Mesodermal cell (in vitro differentiated cells): ENCODE data around the gene CERS6.

Source experiments
- H3K27ac ChIP-seq: 2 replicates; pipeline ENCODE4 v1.7.0; 2013; ENCODE audit warnings: mild to moderate bottlenecking, low read depth, low read length, moderate library complexity; ENCODE audit not compliant: severe bottlenecking
- H3K36me3 ChIP-seq: 2 replicates; pipeline ENCODE4 v1.7.1; 2013; ENCODE audit warnings: mild to moderate bottlenecking, low read length, moderate library complexity; ENCODE audit not compliant: control insufficient read depth, insufficient read depth
- H3K4me1 ChIP-seq: one replicate; pipeline ENCODE4 v1.7.1; 2013; ENCODE audit warnings: mild to moderate bottlenecking, low read length; ENCODE audit not compliant: insufficient read depth, control insufficient read depth, poor library complexity, severe bottlenecking
- H3K4me3 ChIP-seq: 2 replicates; pipeline ENCODE4 v1.7.0; 2013; ENCODE audit warnings: low read length, control low read depth, mild to moderate bottlenecking; ENCODE audit not compliant: insufficient read depth, poor library complexity, severe bottlenecking; ENCODE audit errors: extremely low read depth
- H3K9me3 ChIP-seq: 2 replicates; pipeline ENCODE4 v1.7.1; 2013; ENCODE audit warnings: mild to moderate bottlenecking, low read length, moderate library complexity; ENCODE audit not compliant: control insufficient read depth
- WGBS, 2 experiments: methylation state at CpG; one replicate each; pipeline ENCODE4 v1.1.5; 2013; ENCODE audit warnings: missing lambda C conversion rate in 2 of 2; ENCODE audit not compliant: insufficient coverage in 2 of 2; 5-methylcytosine and 5-hydroxymethylcytosine counted together

Gene CERS6

DNA sequence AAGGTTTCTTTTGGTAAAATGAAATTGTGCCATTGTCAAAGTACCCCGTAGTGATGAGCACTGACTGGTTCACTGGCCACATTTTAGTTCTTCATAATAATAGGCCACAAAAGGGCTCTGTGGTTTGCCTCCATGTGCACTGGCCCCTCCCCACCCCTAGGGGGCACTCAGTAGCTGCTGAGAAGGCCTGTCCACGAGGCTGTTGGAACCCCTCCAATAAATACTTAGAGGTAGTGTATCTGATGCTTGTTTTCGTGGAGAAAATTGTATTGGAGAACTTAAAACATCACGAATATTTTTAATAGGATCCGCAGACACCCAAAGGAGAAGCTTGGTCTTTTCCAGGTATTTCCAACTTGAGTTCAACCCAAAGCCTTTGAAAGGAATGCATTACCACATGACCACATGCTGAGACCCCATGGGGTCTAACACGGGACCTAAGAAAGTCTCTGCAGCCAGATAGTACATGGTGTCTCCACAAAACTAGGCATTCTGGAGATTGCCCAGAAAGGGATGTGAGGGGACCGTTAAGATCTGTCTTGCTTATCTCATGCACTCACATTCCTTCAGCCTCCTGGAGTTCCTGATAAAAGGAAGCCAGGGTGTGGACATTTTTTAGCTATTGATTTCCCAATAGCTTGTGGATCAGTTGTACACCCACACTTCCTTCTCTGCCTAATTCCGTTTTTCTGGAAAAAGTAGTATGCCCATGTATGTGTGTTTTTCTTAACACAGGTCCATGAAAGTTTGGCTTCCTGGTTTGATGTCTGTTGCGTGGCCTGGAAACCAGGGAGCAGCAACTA is 317.8 kb downstream of the CERS6 start:
- WGBS, 2 experiments = 45 to 47% methylated on average over 3 to 4 of the region's 9 CpGs
- Histone ChIP-seq H3K36me3 (peaks cover 8% of the 10 kb centered on the region), H3K9me3 (peaks cover 10% of the 10 kb centered on the region), H3K4me3 (no peak overlapping the region), H3K4me1 (peaks cover 5% of the 10 kb centered on the region), H3K27ac (peak overlapping the region; percentile 64)

DNA sequence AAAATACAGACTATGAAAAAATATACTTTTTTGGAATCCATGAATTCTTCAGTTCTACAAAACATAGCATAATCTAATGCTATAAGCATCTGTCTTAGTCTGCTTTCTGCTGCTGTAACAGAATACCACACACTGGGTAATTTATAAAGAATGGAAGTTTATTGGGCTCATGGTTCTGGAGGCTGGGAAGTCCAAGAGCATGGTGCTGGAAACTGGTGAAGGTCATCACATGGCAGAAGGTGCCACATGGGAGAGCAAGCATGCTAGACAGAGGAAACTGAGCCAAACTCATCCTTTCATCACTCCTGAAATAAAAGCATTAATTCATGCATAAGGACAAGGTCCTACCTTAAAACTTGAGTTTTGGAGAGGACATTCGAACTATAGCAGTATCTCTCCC is 319.8 kb downstream of the CERS6 start:
- Histone ChIP-seq H3K9me3 (peaks cover 10% of the 10 kb centered on the region), H3K36me3 (no peaks in the 10 kb centered on the region), H3K4me3 (no peak overlapping the region), H3K27ac (no peak overlapping the region), H3K4me1 (no peaks in the 10 kb centered on the region)
- 29 to 88% methylated on average over 1 of the region's 1 CpG for WGBS, 2 experiments

GRCh38 chr2:168780669-168781071 is 324.6 kb downstream of the CERS6 start:
- H3K4me3 ChIP-seq = no peak overlapping the region
- H3K27ac ChIP-seq = no peak overlapping the region
- H3K4me1 ChIP-seq = no peaks in the 10 kb centered on the region
- peaks cover 6% of the 10 kb centered on the region for H3K9me3 ChIP-seq
- WGBS, 2 experiments = no CpG with 5 or more reads among the region's 1 CpG
- H3K36me3 ChIP-seq = no peaks in the 10 kb centered on the region

DNA sequence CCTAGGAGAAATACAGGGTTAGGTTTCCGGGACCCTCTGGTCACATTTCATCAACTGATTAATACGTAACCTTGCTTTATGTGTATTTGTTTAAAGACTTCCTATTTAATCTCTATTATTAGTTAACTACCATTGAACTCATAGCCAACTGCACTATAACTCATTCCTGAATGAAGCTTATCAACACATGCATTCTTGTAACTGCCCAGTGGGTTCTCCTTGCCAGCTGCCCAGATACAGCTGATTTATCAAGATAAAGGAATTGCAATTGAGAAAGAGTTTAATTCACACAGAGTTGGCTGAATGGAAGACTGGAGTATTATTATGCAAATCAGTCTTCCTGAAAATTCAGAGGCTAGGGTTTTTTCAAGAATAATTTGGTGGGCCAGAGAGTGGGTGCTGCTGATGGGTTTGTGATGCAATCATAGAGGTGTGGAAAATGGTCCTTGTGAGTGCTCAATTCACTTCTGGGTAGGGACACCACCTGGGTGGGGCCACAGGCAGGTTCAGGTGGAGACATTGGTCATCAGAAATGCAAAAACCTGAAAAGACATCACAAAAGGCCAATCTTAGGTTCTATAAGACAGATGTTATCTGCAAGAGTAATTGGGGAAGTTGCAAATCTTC is 325.2 kb downstream of the CERS6 start:
- WGBS, 2 experiments = 100% methylated on average over 1 of the region's 2 CpGs; no CpG with 5 or more reads in 1 of the 2 experiments
- no peaks in the 10 kb centered on the region for H3K36me3 ChIP-seq

GRCh38 chr2:168782271-168782670 is 326.2 kb downstream of the CERS6 start:
- Histone ChIP-seq H3K27ac (no peak overlapping the region), H3K9me3 (no peaks in the 10 kb centered on the region), H3K36me3 (no peaks in the 10 kb centered on the region), H3K4me3 (no peak overlapping the region), H3K4me1 (no peaks in the 10 kb centered on the region)
- WGBS, 2 experiments = 87 to 100% methylated on average over 3 to 4 of the region's 4 CpGs

More for the DNA sequence above, 325.2 kb downstream of the CERS6 start:
- no peak overlapping the region for H3K27ac ChIP-seq
- H3K4me3 ChIP-seq = no peak overlapping the region
- no peaks in the 10 kb centered on the region for H3K9me3 ChIP-seq
- no peaks in the 10 kb centered on the region for H3K4me1 ChIP-seq

- 100% methylated on average over 2 to 3 of the region's 3 CpGs for WGBS, 2 experiments
- Histone ChIP-seq H3K9me3 (no peaks in the 10 kb centered on the region), H3K4me3 (no peak overlapping the region), H3K4me1 (no peaks in the 10 kb centered on the region), H3K36me3 (no peaks in the 10 kb centered on the region), H3K27ac (no peak overlapping the region)
Observed at GRCh38 chr2:168784993-168785392, 328.9 kb downstream of the CERS6 start.

- H3K9me3 ChIP-seq = no peaks in the 10 kb centered on the region
- H3K36me3 ChIP-seq = no peaks in the 10 kb centered on the region
- 100% methylated on average over 2 of the region's 3 CpGs; no CpG with 5 or more reads in 1 of the 2 experiments for WGBS, 2 experiments
- no peaks in the 10 kb centered on the region for H3K4me1 ChIP-seq
- no peak overlapping the region for H3K27ac ChIP-seq
- no peak overlapping the region for H3K4me3 ChIP-seq
Observed at GRCh38 chr2:168787098-168787781, 331.2 kb downstream of the CERS6 start.

DNA sequence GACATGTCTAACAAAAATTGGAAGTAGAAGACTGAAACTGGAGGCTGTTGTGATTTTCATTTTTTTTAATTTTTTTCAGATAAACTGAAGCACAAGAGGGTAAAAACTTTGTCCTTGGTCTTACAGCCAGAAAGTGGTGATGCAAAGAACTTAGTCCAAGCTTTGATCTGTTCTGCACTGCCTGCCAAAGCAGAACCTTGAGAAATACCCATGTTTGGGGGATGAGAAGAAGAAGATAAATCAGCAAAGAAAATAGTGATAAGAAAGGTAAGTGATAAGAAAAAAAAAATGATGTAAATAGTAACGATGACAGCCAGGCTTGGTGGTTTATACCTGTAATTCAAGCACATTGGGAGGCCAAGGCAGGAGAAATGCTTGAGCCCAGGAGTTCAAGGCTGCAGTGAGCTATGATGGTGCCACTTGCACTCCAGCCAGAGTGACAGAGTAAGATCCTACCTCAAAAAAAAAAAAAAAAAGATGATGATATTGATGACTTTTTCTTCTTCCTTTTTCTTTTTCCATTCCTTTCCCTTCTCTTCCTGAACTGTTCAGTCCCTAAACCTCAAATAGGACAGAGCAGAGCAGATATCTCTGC is 331.8 kb downstream of the CERS6 start:
- WGBS, 2 experiments = 100% methylated on average over 1 of the region's 1 CpG

GRCh38 chr2:168789776-168790175 is 333.7 kb downstream of the CERS6 start:
- no peaks in the 10 kb centered on the region for H3K4me1 ChIP-seq
- H3K9me3 ChIP-seq = no peaks in the 10 kb centered on the region
- no peak overlapping the region for H3K4me3 ChIP-seq
- H3K36me3 ChIP-seq = no peaks in the 10 kb centered on the region
- 94 to 95% methylated on average over 4 to 5 of the region's 7 CpGs for WGBS, 2 experiments
- H3K27ac ChIP-seq = no peak overlapping the region

More for the DNA sequence above, 331.8 kb downstream of the CERS6 start:
- Histone ChIP-seq H3K36me3 (no peaks in the 10 kb centered on the region), H3K4me3 (no peak overlapping the region), H3K27ac (no peak overlapping the region), H3K4me1 (no peaks in the 10 kb centered on the region), H3K9me3 (no peaks in the 10 kb centered on the region)

DNA sequence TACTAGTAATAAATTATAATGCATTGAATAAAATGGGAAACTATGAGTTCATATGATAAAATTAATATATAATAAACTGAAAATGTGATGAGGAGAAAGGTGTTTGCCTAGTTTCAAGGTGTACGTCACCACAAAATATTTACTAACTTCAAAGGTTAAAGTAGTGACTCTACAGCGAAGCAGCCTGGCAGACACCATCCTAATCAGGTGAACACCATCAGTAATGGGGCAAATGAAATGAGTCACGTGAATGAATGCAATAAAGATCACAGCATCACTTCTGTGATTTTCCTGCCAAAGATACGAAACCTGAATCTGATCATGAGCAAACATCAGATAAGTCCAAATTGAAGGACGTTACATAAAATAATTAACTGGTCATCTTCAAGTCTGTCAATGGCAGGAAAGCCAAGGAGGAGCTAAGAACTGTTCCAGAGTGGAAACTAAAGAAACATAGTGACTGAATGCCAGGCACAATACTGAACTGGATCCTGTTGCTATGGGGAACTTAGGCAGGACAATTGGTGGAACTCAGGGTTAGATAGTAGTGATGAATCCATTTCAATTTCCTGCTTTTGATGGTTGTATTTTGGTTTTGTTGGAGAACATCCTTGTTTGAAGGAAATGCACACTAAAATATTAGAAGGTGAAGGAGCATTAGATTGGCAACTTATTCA is 334.3 kb downstream of the CERS6 start:
- Histone ChIP-seq H3K27ac (peak overlapping the region; percentile 31), H3K9me3 (no peaks in the 10 kb centered on the region), H3K4me3 (no peak overlapping the region), H3K36me3 (no peaks in the 10 kb centered on the region), H3K4me1 (no peaks in the 10 kb centered on the region)
- WGBS, 2 experiments = 94 to 97% methylated on average over 3 of the region's 5 CpGs
